Pericardium fibroblast (primary cell): ENCODE measurements around the gene TAS2R14. TPM values are rescaled to one million over a fixed set of nuclear protein-coding genes. Genes with fewer than 3 reads are reported as not detected.

Experiments used
- total RNA-seq: library from RNA; depleted of rRNA; stranded (reverse); fragments of >200 nt; gene quantifications from 2 replicates; pipeline ENCODE4 v1.2.3, GENCODE V29; 2015

TAS2R14 gene
- total RNA-seq, result 2.1 and 6.3 TPM in 2 replicates

DNA sequence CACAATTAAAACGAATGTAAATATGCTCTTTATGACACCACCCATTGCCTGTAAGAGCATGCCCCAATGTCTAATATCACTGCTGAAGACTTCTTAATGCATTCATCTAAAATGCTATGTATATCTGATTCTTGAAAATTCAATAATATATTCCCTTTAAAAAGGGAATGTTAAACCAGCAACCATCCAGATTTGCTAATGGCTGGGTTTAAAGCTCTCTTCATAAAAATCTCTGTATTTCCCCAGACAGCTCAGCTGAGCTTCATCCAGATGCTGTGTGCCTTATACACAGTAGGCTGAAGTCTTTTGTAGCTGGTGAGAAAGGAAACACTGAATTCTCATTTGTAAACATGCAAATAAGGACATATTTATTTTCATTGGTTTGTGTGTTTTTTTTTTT is at the start of gene TAS2R14:
Gene TAS2R14 (minus strand): TSS at position 101 of the 400 bp plus-strand sequence. CDS start 56 bp downstream, at position 45.

DNA sequence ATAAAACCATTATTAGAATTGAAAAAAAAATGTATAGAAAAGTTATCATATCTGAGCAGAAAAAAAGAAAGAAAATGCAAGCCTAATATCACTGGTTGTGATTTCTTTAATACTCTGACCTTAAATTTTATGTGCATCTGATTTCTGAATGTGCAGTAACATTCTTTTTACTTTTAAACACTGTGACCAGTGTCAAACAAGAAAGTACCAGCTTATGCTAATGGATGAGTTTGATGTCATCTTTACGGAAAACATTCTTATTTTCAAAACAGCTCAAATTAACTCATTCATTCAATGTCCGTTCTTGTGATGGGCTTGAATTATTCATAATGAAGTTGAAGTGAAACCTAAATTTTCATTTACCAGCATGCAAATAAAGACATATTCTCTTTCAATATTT is 47.7 kb upstream of the TAS2R14 start, which contains the start of gene TAS2R50:
Gene TAS2R50 (minus strand): TSS at position 101 of the 400 bp plus-strand sequence. CDS start 52 bp downstream, at position 49.

DNA sequence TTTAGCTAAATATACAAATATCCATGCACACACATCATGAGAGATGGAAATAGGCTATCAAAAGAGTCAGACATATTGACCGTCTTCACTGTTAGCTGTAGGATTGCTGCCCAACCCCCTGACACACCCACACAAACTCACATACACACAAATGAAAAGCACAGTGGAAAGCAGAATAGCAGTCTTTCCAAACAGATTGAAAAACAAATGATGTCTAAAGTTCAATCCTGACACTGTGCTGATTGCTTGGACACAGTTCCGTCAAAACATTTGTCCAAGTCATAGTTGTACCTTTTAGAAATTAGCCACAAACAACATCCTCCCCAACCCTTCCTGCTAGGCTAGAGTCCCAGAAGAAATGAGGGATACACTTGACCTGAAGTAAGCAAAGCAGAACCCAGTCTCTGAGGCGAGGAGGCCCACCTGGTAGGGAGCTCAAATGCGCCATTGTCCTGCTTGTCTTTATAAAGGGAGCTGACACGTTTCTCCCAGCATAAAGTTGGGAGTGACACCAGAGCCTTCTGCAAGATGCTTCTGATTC is 10.2 kb downstream of the TAS2R14 start, which contains the start of gene PRH2:
Gene PRH2 (plus strand): TSS at position 491 of the 541 bp plus-strand sequence. CDS start 38 bp downstream, at position 529.

DNA sequence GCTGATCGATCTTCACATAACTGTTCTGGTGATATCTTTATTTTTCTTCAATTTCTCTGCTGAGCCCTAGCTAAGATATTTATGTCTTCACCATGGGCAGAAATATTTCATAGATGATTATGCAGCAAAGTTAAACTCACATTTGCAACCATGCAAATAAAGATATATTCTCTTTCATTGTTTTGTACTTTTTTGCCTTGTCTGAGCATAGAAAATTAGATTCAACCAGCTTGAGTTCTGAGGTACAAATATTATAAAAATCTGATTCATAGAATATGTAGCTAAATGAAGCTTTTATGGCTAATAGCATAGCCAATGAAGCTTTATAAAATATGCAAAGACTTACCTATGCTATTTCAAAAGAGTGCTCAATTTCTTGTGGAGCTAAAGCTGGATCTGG is 29.6 kb downstream of the TAS2R14 start, which contains the start of gene TAS2R13:
Gene TAS2R13 (minus strand): TSS at position 101 of the 400 bp plus-strand sequence. CDS start 264 bp downstream, outside the sequence.

Other genes with a start within 250 kb of the TAS2R14 start
- gene YBX3, start 215.9 kb downstream of the TAS2R14 start, total RNA-seq, result 218 and 242 TPM in 2 replicates
- not detected in 2 replicates for gene TAS2R7, start 136.6 kb downstream of the TAS2R14 start, total RNA-seq
- not detected in 2 replicates for gene TAS2R8, start 132.0 kb downstream of the TAS2R14 start, total RNA-seq
- not detected in 2 replicates for gene TAS2R9, start 129.1 kb downstream of the TAS2R14 start, total RNA-seq
- gene TAS2R10, start 112.9 kb downstream of the TAS2R14 start, total RNA-seq, result 0.26 TPM in 1 of 2 replicates, not detected in the other
- gene PRR4, start 89.8 kb downstream of the TAS2R14 start, total RNA-seq, result not detected in 2 replicates
- 2.6 and 4.1 TPM in 2 replicates for gene PRH1, start 55.0 kb downstream of the TAS2R14 start, total RNA-seq
- not detected in 2 replicates for gene TAS2R13, start 29.7 kb downstream of the TAS2R14 start, total RNA-seq
- gene PRH2, start 10.0 kb downstream of the TAS2R14 start, total RNA-seq, result 2.3 TPM in 1 of 2 replicates, not detected in the other
- 0.43 TPM in 1 of 2 replicates, not detected in the other for gene TAS2R50, start 47.6 kb upstream of the TAS2R14 start, total RNA-seq
- gene TAS2R20, start 59.0 kb upstream of the TAS2R14 start, total RNA-seq, result 0.68 and 0.93 TPM in 2 replicates
- gene TAS2R19, start 83.4 kb upstream of the TAS2R14 start, total RNA-seq, result 0.17 and 0.35 TPM in 2 replicates
- 0.35 TPM in 1 of 2 replicates, not detected in the other for gene TAS2R31, start 92.1 kb upstream of the TAS2R14 start, total RNA-seq
- not detected in 2 replicates for gene TAS2R46, start 123.0 kb upstream of the TAS2R14 start, total RNA-seq
- gene TAS2R43, start 153.1 kb upstream of the TAS2R14 start, total RNA-seq, result not detected in 2 replicates
- gene TAS2R30, start 195.4 kb upstream of the TAS2R14 start, total RNA-seq, result 0.12 and 0.26 TPM in 2 replicates
- 6.4 and 6.7 TPM in 2 replicates for gene SMIM10L1, start 231.9 kb upstream of the TAS2R14 start, total RNA-seq
- not detected in 2 replicates for gene TAS2R42, start 247.7 kb upstream of the TAS2R14 start, total RNA-seq